Inflammatory macrophage (primary cell): ENCODE measurements around the gene AEBP2.
"Not testable (repeated sequence)": the region's sequence is repeated elsewhere in the genome, so short reads cannot be mapped to it uniquely, and the experiment has no call there.

Experiments used
- DNase-seq, 2 donors: peaks; one replicate each; pipeline ENCODE4 v3.0.0-alpha.2; 2020 to 2022
- total RNA-seq, 18 experiments: gene quantifications; one replicate each; lab custom pipeline; 2026; ENCODE audit warnings: mixed read lengths in 6 of 18, inconsistent platforms in 2 of 18; lab: John Stamatoyannopoulos, UW

Gene AEBP2, protein sequence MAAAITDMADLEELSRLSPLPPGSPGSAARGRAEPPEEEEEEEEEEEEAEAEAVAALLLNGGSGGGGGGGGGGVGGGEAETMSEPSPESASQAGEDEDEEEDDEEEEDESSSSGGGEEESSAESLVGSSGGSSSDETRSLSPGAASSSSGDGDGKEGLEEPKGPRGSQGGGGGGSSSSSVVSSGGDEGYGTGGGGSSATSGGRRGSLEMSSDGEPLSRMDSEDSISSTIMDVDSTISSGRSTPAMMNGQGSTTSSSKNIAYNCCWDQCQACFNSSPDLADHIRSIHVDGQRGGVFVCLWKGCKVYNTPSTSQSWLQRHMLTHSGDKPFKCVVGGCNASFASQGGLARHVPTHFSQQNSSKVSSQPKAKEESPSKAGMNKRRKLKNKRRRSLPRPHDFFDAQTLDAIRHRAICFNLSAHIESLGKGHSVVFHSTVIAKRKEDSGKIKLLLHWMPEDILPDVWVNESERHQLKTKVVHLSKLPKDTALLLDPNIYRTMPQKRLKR
- total RNA-seq = 8.6 to 26.1 (median 20.1) reads per million in 18 experiments

DNA sequence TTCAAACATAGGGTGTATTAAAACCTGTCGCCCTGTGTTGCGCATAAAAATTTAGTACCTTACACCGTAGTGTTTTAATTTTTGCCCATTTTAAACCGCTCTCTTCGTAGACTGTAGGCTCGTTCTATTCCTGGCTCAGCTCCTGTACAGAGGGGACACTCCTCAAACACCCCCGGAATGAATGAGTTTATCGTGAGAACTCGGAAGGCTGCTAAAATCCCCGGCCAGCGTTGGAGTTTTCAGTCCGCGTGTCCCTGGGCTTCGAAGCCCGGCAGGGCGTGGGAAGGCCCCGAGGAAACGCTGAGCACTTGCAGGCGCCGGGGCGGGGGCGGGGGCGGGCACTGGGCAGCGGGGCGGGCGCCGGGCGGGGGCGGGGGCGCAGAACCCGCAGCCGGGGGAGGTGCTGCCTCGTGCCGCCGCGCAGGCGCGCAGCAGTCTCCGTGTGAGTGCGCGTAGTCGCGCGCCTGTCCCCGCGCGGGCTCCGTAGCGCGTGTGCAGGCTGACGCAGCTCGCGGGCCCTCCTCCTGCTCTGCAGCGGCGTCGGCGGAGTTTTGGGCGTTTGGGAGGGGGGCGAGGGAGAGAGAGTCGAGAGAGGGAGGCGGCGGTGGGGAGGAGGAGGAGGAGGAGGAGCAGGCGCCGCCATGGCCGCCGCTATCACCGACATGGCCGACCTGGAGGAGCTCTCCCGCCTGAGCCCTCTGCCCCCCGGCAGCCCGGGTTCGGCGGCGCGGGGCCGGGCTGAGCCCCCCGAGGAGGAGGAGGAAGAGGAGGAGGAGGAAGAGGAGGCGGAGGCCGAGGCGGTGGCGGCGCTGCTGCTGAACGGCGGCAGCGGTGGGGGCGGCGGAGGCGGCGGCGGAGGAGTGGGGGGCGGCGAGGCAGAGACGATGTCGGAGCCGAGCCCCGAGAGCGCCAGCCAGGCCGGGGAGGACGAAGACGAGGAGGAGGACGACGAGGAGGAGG is at the start of gene AEBP2:
AEBP2 (plus strand) TSS at position 434 of the 960 bp plus-strand sequence; CDS start at position 642, 208 bp downstream.
- peak; percentile 85 for DNase-seq

DNA sequence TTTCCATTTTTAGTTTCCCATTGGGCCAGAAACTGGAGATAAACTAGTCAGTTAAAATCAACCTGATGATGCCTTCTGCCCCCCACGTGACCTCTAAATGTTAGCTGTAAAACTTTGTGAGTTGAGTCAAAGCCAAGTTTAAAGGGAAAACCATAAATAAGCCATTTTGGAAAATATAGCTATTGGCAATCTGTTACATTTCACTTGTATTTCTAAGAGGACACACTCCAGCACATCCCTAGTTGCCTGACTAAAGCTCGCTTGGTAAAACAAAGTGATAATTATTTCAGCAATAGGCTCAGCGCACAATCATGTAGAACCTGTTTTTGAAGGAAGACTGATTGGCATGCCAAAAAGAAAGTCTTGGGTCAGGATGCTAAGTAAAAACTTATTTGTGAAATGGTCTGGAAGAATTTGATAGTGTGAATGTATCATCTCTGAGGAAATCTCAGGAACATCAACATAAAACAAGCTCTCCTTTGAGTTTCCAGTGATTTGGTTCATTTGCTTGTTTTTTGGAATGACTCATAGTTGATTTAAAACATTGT is 49.2 kb upstream of the AEBP2 start:
- no peak for DNase-seq

DNA sequence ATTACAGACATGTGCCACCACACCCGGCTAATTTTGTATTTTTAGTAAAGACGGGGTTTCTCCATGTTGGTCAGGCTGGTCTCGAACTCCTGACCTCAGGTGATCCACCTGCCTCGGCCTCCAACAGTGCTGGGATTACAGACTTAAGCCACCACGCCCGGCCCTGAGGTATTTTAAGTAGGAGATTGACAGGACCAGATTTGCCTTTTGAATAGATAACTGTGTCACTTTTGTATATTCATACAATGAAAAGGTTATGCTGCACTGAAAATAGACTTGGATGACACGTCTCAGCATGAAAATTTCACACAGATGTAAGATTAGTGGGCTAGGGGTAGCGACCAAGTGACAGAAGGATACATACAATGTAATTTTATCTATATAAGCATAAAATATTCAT is 46.6 kb upstream of the AEBP2 start:
- not testable (repeated sequence) for DNase-seq

DNA sequence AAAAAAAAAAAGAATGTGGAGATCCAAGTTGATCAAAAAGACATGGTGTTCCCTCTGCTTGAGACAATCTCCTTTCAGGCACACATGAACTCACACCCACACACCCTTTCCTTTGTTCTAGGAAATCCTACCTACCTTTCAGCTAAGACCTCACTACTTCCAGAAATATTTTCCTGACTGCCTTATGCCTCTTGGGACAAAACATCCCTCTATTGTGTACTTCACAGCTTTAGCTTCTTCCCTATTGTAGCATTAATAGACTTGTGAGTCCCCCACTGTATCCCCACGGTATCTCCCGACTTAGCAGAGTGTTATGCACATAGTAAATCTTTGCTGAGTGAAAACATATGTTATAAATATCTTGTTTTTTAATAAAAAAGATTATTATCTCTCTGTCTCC is 44.9 kb upstream of the AEBP2 start:
- DNase-seq = no peak

DNA sequence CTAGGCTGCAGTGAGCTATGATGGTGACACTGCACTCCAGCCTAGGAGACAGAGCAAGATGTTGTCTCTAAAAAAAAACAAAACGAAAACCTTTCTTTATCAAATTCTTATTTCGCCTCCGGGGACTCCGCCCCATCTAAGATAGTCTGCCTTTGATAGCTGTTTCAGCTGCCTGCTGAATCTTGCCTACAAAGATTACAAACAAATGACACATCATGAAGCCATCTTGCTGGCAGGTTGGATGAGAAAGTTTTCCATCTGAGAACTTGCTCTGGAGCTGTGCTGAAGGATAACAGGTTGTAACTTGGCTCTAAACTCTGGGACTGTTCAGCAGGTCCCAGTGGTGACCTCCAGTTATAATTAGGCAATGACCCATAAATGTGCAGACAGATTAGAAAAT is 41.8 kb upstream of the AEBP2 start:
- no peak for DNase-seq

DNA sequence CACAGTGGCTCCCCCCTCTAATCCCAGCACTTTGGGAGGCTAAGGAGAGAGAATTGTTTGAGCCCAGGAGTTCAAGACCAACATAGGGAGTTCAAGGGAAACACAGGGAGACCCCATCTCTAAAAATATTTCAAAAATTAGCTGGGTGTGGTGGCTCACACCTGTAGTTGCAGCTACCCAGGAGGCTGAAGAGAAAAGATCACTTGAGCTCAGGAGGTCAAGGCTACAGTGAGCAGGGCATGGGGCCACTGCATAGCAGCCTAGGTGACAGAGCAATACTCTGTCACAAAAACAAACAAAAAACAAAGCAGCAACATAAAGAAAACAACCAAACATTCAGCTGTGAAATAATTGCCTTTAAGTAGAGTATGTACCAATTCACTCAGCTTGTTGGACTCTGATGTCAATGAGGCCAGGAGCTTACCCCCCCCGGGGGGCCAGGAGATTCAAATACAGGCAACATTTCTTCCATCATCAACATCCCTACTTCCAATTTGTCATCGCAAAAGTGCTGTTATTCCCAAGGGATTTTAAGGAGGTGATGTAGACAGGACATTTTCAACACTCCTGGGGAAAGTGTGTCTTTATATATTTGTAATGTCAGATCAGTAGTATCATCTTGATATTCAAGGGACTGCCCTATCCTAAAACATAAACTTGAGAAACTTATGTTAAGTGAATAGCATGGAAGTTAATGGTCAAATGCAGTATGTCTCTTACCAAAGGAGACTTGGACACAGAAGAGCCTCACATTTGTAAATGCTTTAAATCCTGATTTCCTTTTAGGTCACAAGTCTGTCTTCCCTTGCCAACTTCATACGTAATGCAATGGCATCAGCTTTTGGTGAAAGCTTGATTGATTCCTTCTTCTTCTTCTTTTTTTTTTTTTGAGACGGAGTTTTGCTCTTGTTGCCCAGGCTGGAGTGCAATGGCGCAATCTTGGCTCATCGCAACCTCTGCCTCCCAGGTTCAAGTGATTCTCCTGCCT is 40.6 kb upstream of the AEBP2 start:
- DNase-seq = no peak

DNA sequence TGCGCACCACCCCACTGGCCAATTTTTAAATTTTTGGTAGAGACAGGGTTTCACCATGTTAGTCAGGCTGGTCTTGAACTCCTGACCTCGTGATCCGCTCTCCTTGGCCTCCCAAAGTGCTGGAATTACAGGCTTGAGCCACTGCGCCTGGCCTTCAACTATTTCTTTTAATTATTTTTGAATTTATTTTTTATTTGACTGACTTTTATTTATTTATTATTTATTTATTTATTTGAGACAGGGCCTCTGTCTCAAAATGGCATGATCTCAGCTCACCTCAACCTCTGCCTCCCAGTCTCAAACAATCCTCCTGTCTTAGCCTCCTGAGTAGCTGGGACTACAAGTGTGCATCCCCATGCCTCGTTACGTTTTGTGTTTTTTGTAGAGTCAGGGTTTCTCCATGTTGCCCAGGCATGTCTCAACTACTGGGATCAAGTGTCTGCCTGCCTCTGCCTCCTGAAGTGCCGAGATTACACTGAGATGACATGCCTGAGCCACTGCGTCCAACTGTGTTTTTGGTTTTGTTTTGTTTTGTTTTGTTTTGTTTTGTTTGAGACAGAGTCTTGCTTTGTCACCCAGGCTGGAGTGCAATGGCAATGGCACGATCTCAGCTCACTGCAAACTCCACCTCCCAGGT is 38.5 kb upstream of the AEBP2 start:
- DNase-seq = not testable (repeated sequence)

DNA sequence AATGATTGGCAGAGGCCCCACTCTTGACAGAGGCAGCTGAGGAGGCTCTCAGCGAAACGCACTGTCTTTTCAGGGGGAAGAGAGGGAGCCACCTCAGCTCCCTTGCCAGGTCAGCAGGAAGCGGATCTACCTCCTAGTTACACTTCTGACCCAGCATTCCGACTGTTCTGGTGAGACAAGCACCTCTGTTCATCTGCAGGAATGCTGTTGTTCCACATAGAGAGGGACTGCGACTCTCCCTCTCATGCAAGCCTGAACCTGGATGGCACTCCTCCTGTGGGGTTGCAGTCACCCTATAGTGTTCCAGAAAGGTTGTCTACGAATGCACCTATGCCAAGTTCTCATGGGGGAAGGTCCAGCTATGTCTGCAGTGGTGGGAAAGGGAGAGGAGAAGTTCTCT is 37.1 kb upstream of the AEBP2 start:
- no peak for DNase-seq

DNA sequence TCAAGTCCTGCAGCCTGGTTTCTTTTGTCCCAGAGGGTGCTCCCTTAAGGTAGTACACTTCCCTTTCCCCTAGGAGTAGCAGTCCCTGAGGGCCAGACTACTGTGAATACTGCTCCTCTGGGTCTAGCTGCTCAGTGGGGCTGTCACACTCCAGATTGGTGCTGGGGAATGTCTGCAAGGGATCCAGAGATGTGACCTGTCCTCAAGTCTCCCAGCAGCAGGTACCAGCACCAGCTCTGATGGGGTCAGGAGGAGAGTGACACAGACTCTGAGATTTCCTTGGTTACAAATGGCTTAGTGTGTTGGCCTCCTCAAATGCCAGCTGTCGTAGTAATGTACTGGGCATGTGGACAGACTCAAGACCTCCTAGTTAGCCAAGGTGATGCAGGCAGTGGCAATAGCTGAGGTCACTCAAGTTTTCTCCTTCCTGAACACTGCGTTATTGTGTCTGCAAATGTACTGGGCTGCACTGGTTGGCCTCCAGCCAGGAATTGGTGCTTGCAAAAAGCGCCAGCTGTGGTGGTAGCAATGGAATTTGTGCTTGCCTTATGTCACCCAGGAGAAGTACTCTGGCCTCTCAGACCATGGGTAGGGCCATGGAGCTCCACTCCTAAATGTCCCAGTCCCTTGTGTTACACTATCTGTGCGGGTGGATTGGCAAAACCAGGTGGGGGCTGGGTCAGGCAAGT is 36.4 kb upstream of the AEBP2 start:
- DNase-seq = no peak

DNA sequence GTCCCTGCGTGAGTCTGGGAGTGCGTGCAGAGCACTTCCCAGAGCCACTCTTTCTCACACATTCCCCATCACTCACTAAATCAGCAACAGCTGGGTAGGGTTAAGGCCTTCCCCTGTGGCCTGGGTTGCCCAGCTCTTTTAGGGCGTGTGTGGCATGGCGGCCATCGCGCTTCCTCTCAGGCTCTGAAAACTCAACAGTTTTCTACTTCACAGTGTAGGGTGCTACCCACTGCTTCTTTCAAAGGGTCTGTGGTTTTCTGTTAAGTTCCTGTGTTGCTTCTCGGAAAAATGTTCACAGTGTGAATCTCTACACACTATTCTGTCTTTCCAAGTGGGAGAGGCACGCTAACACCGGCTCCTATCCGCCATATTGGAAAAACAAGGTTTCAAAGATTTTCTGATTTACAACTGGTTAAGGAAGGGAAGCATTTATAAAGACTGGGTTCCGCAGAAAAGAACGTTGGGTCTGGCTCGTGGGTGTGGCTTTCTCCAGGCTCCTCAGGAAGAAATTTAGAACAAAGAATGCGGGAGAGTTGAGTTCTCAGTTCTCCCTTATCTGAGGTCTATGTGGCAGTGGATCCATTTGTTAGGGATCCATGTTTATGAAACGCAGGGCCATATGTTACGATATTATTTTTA is 34.9 kb upstream of the AEBP2 start:
- no peak for DNase-seq

DNA sequence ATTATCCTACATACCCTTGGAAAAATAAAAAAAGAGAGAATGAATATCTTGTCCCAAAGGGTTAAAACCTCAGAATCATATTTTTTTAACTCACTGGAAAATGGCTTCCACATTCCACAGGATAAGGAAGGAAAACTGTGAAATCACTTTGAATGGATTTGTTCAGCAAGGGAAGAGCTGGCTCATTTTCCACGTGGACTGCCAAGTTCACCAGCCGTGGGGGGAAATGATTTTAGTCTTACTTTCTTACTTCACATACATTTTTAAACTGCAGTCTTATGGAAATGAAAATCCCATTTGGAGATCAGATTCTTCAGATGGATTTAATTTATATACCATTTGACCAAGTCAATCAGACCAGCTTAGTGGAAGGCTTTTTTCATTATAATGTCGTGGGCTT is 29.9 kb upstream of the AEBP2 start:
- no peak for DNase-seq

DNA sequence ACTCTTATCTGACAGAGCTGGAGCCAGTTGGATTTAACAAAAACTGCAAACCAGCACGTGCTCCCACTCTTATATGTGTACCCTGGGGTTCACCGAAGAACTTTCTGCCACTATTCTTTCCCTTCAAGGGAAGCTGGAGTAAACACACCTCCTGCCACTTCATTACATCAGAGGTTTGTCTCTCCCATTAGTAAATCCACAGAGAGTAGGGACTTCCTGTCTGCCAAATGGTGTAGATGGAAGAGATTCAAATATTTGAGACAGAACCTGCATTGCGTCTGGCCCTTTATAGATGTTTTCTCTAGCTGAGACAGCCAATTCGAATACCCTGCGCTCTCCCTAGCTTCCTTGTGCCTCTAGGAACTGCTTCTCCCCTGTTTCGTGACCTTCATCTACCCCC is 29.1 kb upstream of the AEBP2 start:
- DNase-seq = no peak

DNA sequence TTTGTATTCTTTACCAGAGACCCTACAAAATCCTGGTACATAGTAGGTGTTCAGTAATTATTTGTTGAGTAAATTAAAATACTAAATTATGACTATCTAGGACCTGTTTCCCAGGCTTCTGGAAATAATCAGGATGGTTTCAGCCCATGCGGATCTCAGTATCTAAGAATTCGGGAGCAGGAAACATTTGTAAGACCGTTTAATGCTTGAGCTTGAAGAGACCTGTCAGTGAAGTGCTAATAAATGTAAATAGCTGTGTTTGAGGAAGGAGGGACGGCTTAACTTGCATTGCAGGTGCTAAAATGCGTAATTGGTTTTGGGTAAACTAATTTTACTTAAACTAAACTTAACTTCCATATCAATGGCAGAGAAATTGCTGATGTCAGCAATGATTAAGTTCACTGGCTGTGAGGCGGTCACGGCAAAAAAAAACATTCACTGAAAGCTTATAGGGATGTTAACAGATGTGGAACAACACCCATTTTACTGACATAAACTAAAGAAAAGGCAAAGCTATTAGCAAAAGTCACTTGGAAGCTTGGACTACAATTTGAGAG is 28.6 kb upstream of the AEBP2 start:
- DNase-seq = no peak

DNA sequence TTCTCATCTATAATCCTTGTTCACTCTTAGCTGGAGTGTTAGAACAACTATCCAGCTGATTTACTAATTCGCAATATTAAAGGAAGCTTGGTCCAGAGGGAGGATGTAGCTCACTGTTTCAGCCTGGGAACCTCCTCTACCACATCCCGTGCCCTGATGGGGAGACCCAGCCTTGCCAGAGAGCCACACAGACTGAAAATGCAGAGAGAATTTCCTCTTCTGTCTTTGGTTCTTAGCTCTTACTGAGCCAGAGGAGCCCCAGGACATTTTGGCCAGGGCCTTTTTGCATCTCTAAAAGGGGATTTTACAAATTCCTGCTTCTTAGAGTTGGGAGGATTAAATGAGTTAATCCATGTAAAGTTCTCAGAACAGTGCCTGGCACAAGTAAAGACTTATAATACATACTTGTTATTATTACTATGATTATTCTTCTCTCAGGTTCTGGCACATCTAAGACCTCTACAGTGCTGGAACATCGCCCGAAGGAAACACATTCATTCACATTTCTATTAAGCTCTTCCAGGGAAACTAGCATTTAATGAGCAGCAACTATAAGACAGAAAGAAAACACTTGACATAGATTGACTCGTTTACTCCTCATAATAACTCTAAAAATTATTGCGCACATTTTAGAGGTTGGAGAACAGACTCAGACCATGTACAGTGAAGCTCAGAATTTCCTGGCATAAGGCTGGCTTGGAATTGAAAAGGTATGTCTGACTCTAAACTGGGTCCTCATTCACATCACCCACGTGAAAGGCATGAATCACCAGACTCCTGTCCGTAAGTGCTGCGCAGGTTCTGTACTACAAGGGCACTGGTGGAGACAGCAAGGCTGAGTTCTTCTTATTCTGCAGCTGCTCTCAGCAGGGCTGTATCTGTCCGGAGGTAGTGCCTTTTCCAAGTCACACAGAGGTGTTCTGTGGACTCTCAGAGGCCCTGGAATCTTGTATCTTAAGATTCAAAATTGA is 27.8 kb upstream of the AEBP2 start:
- no peak for DNase-seq

DNA sequence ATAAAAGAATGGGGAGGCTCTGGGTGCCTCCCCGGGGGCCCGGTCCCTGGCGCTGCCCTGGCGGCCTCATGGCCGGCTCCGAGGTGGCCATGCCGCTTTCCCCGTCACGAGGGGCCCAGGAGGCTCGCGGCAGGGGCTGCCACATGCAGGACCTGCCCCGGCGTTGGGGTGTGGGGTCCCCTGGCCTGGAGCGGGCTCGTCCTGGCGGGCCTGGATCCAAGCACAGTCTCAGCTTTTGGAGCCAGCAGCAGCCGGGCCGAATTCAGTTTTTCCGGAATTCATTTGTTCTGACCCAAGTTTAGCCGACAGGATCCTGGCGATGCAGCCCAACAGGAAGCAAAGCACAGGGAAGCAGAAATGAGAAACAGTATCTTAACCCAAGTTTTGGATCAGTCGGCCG is 26.4 kb upstream of the AEBP2 start:
- DNase-seq = no peak

DNA sequence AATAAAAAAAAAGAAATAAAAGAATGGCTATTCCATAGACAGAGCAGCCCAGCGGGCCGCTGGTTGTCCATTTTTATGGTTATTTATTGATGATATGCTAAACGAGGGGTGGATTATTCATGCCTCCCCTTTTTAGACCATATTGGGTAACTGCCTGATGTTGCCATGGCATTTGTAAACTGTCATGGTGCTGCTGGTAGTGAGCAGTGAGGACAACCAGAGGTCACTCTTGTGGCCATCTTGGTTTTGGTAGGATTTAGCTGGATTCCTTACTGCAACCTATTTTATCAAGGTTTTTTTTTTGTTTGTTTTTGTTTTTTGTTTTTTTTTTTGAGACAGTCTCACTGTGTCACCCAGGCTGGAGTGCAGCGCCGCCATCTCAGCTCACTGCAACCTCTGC is 25.7 kb upstream of the AEBP2 start:
- DNase-seq = not testable (repeated sequence)

DNA sequence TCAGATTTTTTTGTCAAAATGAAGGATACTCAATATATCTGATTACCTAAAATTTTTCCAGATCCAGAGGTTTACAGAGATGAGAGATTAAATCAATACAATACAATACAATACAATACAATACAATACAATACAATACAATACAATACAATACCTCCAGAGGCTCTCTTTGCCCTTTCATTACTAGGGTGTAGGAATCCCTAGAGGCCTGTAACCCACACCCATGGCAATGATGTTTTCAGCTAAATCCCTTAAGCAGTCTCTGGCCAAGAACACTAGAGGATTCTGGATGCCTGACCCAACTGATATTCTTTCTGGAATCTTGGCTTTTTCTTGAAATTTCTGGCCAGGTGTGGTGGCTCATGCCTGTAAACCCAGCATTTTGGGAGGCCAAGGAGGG is 23.7 kb upstream of the AEBP2 start:
- DNase-seq = no peak

DNA sequence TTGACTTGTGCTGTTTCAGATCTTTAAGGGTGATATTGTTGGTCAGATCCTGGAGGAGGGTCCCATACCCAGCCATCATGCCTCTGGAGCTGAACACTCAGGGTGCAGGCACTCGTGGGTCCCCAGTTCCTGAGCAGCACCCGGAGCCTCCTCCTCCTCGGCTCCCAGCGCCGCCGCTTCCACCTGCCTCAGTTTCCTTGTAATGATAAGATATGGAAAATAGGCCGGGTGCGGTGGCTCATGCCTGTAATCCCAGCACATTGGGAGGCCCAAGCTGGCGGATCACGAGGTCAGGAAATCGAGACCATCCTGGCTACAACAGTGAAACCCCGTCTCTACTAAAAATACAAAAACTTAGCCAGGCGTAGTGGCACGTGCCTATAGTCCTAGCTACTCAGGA is 20.2 kb upstream of the AEBP2 start:
- DNase-seq = no peak
